HuH-7 (cell line): ENCODE results near the gene RMND5A.

Source experiments
- DNase-seq: peaks from one replicate; pipeline ENCODE4 v3.0.0; 2011; ENCODE audit warnings: low spot score

RMND5A gene

GRCh38 chr2:86765310-86765695, 45.2 kb downstream of the RMND5A start:
- DNase-seq = no peak

GRCh38 chr2:86768189-86768949, 48.3 kb downstream of the RMND5A start:
- DNase-seq = no peak

GRCh38 chr2:86769838-86770237, 49.7 kb downstream of the RMND5A start:
- DNase-seq = no peak

GRCh38 chr2:86770816-86771301, 50.8 kb downstream of the RMND5A start:
- DNase-seq = no peak

- DNase-seq = no peak
Observed at GRCh38 chr2:86772611-86773010, 52.5 kb downstream of the RMND5A start.

- DNase-seq = no peak
Observed at GRCh38 chr2:86774862-86775261, 54.8 kb downstream of the RMND5A start.

GRCh38 chr2:86775338-86775737, 55.2 kb downstream of the RMND5A start:
- no peak for DNase-seq

GRCh38 chr2:86776532-86776931, 56.4 kb downstream of the RMND5A start:
- no peak for DNase-seq

- DNase-seq = no peak
Observed at GRCh38 chr2:86778957-86779356, 58.9 kb downstream of the RMND5A start.

GRCh38 chr2:86779971-86780370, 59.9 kb downstream of the RMND5A start:
- no peak for DNase-seq

- no peak for DNase-seq
Observed at GRCh38 chr2:86781363-86781762, 61.3 kb downstream of the RMND5A start.

- DNase-seq = no peak
Observed at GRCh38 chr2:86782748-86783147, 62.7 kb downstream of the RMND5A start.

GRCh38 chr2:86783615-86784339, 63.7 kb downstream of the RMND5A start:
- DNase-seq = no peak

- no peak for DNase-seq
Observed at GRCh38 chr2:86785456-86785855, 65.4 kb downstream of the RMND5A start.

- no peak for DNase-seq
Observed at GRCh38 chr2:86786001-86786536, 66.0 kb downstream of the RMND5A start.

GRCh38 chr2:86787736-86788135, 67.6 kb downstream of the RMND5A start:
- DNase-seq = no peak

- no peak for DNase-seq
Observed at GRCh38 chr2:86788165-86788564, 68.1 kb downstream of the RMND5A start.

- no peak for DNase-seq
Observed at GRCh38 chr2:86788881-86789686, 69.0 kb downstream of the RMND5A start.

GRCh38 chr2:86789687-86790133, 69.6 kb downstream of the RMND5A start:
- no peak for DNase-seq

GRCh38 chr2:86790134-86790675, 70.1 kb downstream of the RMND5A start:
- DNase-seq = no peak

GRCh38 chr2:86790676-86791572, 70.8 kb downstream of the RMND5A start, which contains the start of gene CD8A:
TSS of gene CD8A (minus strand) at chr2:86790913. CDS start at chr2:86790825, 88 bp downstream.
- DNase-seq = no peak
